GM13977 (cell line): ENCODE measurements around the gene FKBP8.
"Not testable (repeated sequence)": the region's sequence is repeated elsewhere in the genome, so short reads cannot be mapped to it uniquely, and the experiment has no call there.

Source experiments
- DNase-seq: peaks from one replicate; pipeline ENCODE4 v3.0.0; 2012; ENCODE audit warnings: low spot score
- in situ Hi-C: fragments of 300-500 bp; cut with MboI; formaldehyde crosslinking; loops from one replicate; pipeline ENCODE4 v1.12.0; 2022; ENCODE audit warnings: low sequenced_read_pairs, low pct_unique_long_range_greater_than_20kb, mixed read lengths, inconsistent platforms; ENCODE audit not compliant: unreplicated experiment
- TF ChIP-seq, protein P1 (sequence below): IDR thresholded peaks from 2 replicates; pipeline ENCODE4 v1.5.1; 2012; ENCODE audit warnings: mild to moderate bottlenecking, control low read depth; ENCODE audit not compliant: insufficient read depth; ENCODE audit errors: extremely low read depth, missing control alignments

The FKBP8 gene

DNA sequence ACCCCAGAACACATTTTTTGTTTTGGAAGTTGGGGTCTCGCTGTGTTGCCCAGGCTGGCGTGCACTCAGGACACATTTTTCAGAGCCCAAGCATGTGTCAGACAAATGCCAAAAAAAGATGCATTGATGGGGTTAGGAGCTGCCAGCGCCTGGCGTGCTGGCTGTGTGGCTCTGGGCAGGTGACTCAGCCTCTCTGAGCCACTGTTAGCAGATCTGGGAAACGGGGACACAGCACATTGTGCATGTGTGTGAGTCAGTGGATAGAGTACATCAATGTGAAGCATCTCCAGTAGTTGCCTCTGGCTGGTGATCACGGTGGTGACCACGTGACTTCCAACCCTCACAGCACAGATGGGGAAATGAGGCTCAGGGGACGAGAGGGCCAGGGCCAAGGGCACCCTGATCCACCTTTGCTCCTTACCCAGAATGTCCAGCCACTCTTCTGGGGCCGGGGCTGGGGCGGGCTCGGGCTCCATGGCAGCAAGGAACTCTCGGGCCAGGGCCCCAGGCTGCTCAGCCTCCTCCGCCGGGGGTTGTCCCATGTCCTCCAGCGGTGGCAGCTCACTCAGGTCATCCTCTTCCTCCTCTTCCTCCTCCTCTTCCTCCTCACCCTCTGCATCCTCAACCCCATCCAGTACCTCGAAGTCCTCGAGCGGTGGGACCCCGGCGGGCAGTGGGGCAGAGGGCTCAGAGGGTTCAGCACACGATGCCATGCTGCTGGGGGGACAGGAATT lies 1.9 kb downstream of the FKBP8 start:
- in situ Hi-C loops = no loop called here
- TF ChIP-seq, protein P1, sequence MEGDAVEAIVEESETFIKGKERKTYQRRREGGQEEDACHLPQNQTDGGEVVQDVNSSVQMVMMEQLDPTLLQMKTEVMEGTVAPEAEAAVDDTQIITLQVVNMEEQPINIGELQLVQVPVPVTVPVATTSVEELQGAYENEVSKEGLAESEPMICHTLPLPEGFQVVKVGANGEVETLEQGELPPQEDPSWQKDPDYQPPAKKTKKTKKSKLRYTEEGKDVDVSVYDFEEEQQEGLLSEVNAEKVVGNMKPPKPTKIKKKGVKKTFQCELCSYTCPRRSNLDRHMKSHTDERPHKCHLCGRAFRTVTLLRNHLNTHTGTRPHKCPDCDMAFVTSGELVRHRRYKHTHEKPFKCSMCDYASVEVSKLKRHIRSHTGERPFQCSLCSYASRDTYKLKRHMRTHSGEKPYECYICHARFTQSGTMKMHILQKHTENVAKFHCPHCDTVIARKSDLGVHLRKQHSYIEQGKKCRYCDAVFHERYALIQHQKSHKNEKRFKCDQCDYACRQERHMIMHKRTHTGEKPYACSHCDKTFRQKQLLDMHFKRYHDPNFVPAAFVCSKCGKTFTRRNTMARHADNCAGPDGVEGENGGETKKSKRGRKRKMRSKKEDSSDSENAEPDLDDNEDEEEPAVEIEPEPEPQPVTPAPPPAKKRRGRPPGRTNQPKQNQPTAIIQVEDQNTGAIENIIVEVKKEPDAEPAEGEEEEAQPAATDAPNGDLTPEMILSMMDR = no peak
- no peak for DNase-seq

DNA sequence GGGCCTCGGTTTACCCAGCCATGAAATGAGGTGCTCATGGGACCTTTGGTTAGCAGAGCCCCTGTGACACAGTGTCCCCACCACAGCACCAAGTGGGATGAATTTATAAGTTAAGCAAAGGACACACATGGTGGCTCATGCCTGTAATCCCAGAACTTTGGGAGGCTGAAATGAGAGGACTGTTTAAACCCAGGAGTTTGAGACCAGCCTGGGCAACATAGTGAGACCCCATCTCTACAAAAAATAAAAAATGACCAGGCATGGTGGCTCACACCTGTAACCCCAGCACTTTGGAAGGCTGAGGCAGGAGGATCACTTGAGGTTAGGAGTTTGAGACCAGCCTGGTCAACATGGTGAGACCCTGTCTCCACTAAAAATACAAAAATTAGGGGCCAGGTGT lies 3.2 kb downstream of the FKBP8 start:
- DNase-seq, in situ Hi-C loops: not testable (repeated sequence)

DNA sequence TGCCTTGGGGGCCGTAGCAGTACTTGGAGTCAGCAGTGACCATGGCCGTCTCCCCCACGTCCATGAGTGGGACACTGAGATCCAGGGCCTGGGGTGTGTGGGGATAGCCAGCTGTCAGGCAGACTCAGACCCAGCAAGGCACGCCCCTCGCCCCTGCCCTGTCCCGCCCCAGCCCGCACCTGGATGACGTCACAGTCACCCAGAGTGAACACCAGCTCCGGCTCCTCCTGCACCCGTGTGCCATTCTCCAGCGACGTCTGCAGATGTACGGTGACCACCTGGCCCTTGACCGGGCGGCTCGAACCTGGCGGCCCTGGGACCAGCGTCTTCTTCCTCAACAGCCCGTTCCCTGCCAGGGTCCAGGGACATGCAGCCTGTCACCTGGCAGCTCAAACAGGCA lies 4.0 kb downstream of the FKBP8 start:
- in situ Hi-C loops = no loop called here
- no peak for DNase-seq
- TF ChIP-seq, protein P1 = no peak

DNA sequence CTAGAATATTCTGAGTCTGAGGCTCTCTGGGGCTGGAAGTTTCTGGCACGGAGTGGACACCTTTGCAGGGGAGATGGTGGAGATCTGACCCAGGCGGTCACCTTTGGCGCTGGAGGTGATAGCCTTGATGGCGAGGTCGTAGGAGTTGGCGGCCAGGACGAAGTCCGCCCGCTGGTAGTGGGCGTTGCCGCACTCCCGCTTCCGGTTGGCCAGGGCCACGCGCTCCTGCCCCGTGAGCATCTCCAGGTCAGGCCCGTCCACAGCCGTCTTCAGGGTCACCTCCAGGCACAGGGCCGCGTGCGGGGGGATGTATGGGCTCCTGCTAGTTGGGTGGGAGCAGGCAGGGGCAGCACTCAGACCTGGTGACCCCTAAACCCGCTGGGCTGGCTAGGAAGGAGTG lies 5.3 kb downstream of the FKBP8 start:
- TF ChIP-seq, protein P1 = no peak
- no peak for DNase-seq
- in situ Hi-C loops = no loop called here

DNA sequence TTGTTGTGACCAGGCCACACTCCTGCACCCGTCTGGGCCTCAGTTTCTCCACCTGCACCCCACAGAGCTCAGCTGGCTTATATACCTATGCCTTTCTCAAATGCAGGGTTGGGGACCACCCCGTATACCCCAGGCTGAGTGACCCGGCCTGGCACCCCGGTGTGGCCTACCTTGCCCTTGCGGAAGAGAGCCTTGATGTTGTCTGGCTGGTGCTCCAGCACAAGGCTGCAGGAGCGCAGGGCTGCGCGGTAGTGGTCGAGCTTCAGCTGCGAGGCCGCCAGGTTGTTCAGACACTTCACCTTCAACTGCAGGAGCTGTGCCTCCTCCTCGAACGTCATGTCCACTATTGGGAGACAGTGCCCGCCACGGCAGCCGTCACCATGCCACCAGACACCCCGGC lies 5.9 kb downstream of the FKBP8 start:
- in situ Hi-C loops = no loop called here
- TF ChIP-seq, protein P1 = no peak
- DNase-seq = no peak

DNA sequence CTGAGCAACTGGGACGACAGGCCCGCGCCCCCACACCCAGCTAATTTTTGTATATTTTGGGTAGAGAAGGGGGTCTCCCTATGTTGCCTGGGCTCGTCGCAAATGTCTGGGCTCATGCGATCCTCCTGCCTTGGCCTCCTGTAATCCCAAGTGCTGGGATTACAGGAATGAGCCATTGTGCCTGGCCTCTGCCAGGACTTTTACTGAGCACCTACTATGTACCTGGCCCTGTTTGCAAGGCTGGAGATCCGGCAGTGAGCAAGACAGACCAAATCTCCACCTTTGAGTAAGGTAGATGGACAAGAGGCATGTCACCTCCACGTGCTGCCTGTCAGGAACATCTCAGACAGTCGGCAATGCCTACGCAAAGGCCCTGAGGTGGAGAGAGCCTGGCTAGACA lies 6.9 kb downstream of the FKBP8 start:
- no peak for DNase-seq
- in situ Hi-C loops = no loop called here
- TF ChIP-seq, protein P1 = no peak

DNA sequence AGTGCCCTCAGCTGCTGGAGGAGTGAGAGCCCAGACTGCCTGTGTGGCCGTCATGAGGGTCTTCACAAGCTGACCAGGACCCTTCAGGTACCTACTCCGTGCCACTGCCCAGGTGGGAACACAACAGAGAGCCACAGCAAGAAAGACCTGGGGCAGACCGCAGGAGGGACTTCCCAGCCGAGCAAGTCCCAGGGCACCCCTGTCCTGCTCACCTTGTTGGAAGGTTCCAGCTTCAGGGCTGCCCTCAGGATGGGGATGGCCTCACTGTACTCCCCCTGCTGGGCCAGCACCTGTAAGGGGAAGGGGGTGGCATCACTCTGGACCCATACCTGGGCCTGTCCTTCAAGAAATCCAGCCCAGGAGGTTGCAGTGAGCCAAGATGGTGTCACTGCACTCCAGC lies 10.3 kb downstream of the FKBP8 start:
- in situ Hi-C loops = no loop called here
- TF ChIP-seq, protein P1 = no peak
- no peak for DNase-seq
